HCT116 (cell line): ENCODE data around the gene MCF2L2. TPM values are rescaled to one million over a fixed set of nuclear protein-coding genes. Genes with fewer than 3 reads are reported as not detected.

ENCODE experiments used
- ATAC-seq: fragments of 200-7000 bp; cut with Tn5 transposase; 2 replicates; pipeline ENCODE4 v1.9.1; 2020; ENCODE audit warnings: mild to moderate bottlenecking, moderate library complexity
- BruUV-seq: library from RNA; stranded (reverse); fragments of 400-500 nt; replicated peaks from 2 replicates; lab custom pipeline; 2021; lab: Mats Ljungman, UMichigan
- CTCF ChIA-PET: fragments of 300-600 bp; sonication (Branson Sonifier 250); formaldehyde crosslinking; loops from one replicate; lab custom pipeline; 2021; ENCODE audit warnings: antibody characterized with exemption; lab: Charles Lee
- POLR2A ChIA-PET: fragments of 300-600, 350-600 bp; sonication (Branson Sonifier 250); formaldehyde crosslinking; loops from one replicate; lab custom pipeline; 2021; ENCODE audit warnings: antibody characterized with exemption; lab: Charles Lee
- RAD21 ChIA-PET, 2 experiments: fragments of 300-600 bp; sonication (Branson Sonifier 250); formaldehyde crosslinking; loops; one replicate each; lab custom pipeline; 2023; ENCODE audit warnings: low total read pairs in 2 of 2; ENCODE audit not compliant: uncharacterized antibody in 2 of 2, unreplicated experiment in 2 of 2, low non-redundant PET in 1 of 2; lab: Charles Lee
- DNase-seq: peaks from one replicate; pipeline ENCODE4 v3.0.0-alpha.2; 2010; ENCODE audit warnings: low read depth, low spot score
- H2AFZ ChIP-seq: fragments of 200-600 bp; shearing (Covaris generic), sonication (generic); 2 replicates; pipeline ENCODE4 v1.6.1; 2017; ENCODE audit warnings: low read depth, mixed run types, mixed read lengths, antibody characterized with exemption, low read length; ENCODE audit not compliant: poor library complexity, severe bottlenecking
- H3K27ac ChIP-seq: 2 replicates; pipeline ENCODE4 v1.5.1; 2012; ENCODE audit warnings: low read depth, low read length
- H3K27me3 ChIP-seq: fragments of 200-600 bp; sonication (generic); 2 replicates; pipeline ENCODE4 v1.6.1; 2016; ENCODE audit warnings: mixed run types, low read length, mixed read lengths; ENCODE audit not compliant: insufficient read depth
- H3K36me3 ChIP-seq, 2 experiments: fragments of 200-500 bp in 1 of 2; fragments of 200-600 bp in 1 of 2; sonication (Bioruptor generic) in 1 of 2; sonication (generic) in 1 of 2; 2 replicates each; pipeline versions ENCODE4 v1.5.1 to v1.6.1; 2014 to 2016; ENCODE audit warnings: low read length in 2 of 2, inconsistent platforms in 1 of 2, mixed read lengths in 1 of 2, mixed run types in 1 of 2; ENCODE audit not compliant: insufficient read depth in 2 of 2, control insufficient read depth in 1 of 2
- H3K4me1 ChIP-seq, 2 experiments: fragments of 200-600 bp in 1 of 2; sonication (generic) in 1 of 2; 2 replicates each; pipeline versions ENCODE4 v1.5.1 to v1.6.1; 2012 to 2017; ENCODE audit warnings: low read length in 2 of 2, inconsistent platforms in 1 of 2, mild to moderate bottlenecking in 1 of 2, mixed read lengths in 1 of 2, mixed run types in 1 of 2, moderate library complexity in 1 of 2; ENCODE audit not compliant: insufficient read depth in 2 of 2, control insufficient read depth in 1 of 2
- H3K4me2 ChIP-seq: fragments of 200-600 bp; sonication (generic); 2 replicates; pipeline ENCODE4 v1.6.1; 2017; ENCODE audit warnings: mixed run types, low read length, mixed read lengths
- H3K4me3 ChIP-seq, 2 experiments: fragments of 200-600 bp in 1 of 2; sonication (generic) in 1 of 2; replicated peaks in 1 of 2; 2 replicates each; pipeline ENCODE4 v1.5.1; 2011 to 2016; ENCODE audit warnings: low read length in 2 of 2, control low read depth in 1 of 2, low read depth in 1 of 2, mild to moderate bottlenecking in 1 of 2, mixed read lengths in 1 of 2, mixed run types in 1 of 2
- H3K79me2 ChIP-seq: fragments of 200-600 bp; sonication (generic); 2 replicates; pipeline ENCODE4 v1.6.1; 2017; ENCODE audit warnings: mild to moderate bottlenecking, mixed run types, low read length, moderate library complexity, mixed read lengths; ENCODE audit not compliant: insufficient read depth
- H3K9ac ChIP-seq: fragments of 200-600 bp; sonication (generic); 2 replicates; pipeline ENCODE4 v1.6.1; 2016; ENCODE audit warnings: low read length, mixed read lengths
- H3K9me2 ChIP-seq: fragments of 200-600 bp; sonication (generic), shearing (Covaris generic); 2 replicates; pipeline ENCODE4 v1.6.1; 2017; ENCODE audit warnings: mixed run types, mild to moderate bottlenecking, moderate library complexity; ENCODE audit not compliant: insufficient read depth
- H3K9me3 ChIP-seq, 2 experiments: fragments of 200-500 bp in 1 of 2; fragments of 200-600 bp in 1 of 2; sonication (Bioruptor generic) in 1 of 2; sonication (generic) in 1 of 2; 2 replicates each; pipeline ENCODE4 v1.6.1; 2014 to 2017; ENCODE audit warnings: low read length in 2 of 2, mixed read lengths in 2 of 2, inconsistent platforms in 1 of 2, low read depth in 1 of 2, mild to moderate bottlenecking in 1 of 2, mixed run types in 1 of 2, moderate library complexity in 1 of 2; ENCODE audit not compliant: control insufficient read depth in 1 of 2, insufficient read depth in 1 of 2
- H4K20me1 ChIP-seq: fragments of 200-600 bp; sonication (generic), shearing (Covaris generic); 2 replicates; pipeline ENCODE4 v1.6.1; 2017; ENCODE audit warnings: mixed run types, mild to moderate bottlenecking, moderate library complexity; ENCODE audit not compliant: insufficient read depth
- ATF3 ChIP-seq: IDR thresholded peaks from 2 replicates; pipeline ENCODE4 v1.6.1; 2012
- FOSL1 ChIP-seq: IDR thresholded peaks from 2 replicates; pipeline ENCODE4 v1.6.1; 2012; ENCODE audit warnings: low read depth
- JUND ChIP-seq: IDR thresholded peaks from 2 replicates; pipeline ENCODE4 v1.6.1; 2012
- MAX ChIP-seq: IDR thresholded peaks from 2 replicates; pipeline ENCODE4 v1.6.1; 2012
- REST ChIP-seq: IDR thresholded peaks from 2 replicates; pipeline ENCODE4 v1.6.1; 2012; ENCODE audit warnings: low read depth
- TCF7L2 ChIP-seq: IDR thresholded peaks from 2 replicates; pipeline ENCODE4 v1.7.0; 2011; ENCODE audit warnings: borderline replicate concordance, inconsistent platforms; ENCODE audit not compliant: insufficient read depth, insufficient read length; ENCODE audit errors: extremely low read depth
- ZBTB33 ChIP-seq: IDR thresholded peaks from 2 replicates; pipeline ENCODE4 v1.6.1; 2011; ENCODE audit warnings: mild to moderate bottlenecking, low read length, moderate library complexity; ENCODE audit not compliant: insufficient replicate concordance; ENCODE audit errors: extremely low read depth
- intact Hi-C: fragments of 100-400 bp; cut with micrococcal nuclease; formaldehyde crosslinking; loops from 2 replicates; pipeline ENCODE4 v1.10.0; 2022
- total RNA-seq: library from RNA; stranded (reverse); gene quantifications from one replicate; pipeline ENCODE4 v1.2.1, GENCODE V29; 2021; ENCODE audit not compliant: unreplicated experiment

MCF2L2 gene
- total RNA-seq, 1 experiment from 2014 or later = 1.5 TPM

GRCh38 chr3:183357564-183358079 lies 70.8 kb downstream of the MCF2L2 start:
- ATAC-seq = no peak
- ChIA-PET CTCF (no interaction called here), POLR2A (no interaction called here), RAD21 (no interaction called here)
- H2AFZ ChIP-seq = no peak overlapping the region
- no peak for TF ChIP-seq REST
- TF ChIP-seq JUND = no peak
- no peak for TF ChIP-seq TCF7L2
- TF ChIP-seq ZBTB33 = no peak
- TF ChIP-seq FOSL1 = no peak
- TF ChIP-seq ATF3 = no peak
- no peak for TF ChIP-seq MAX
- intact Hi-C loops = no loop called here
- no TSS peak for BruUV-seq
- no peaks in the 10 kb centered on the region for H3K4me1 ChIP-seq
- no peak overlapping the region for H3K4me3 ChIP-seq
- H3K27me3 ChIP-seq = no peaks in the 10 kb centered on the region
- no peaks in the 10 kb centered on the region for H3K36me3 ChIP-seq
- no peaks in the 10 kb centered on the region for H4K20me1 ChIP-seq
- no peak overlapping the region for H3K27ac ChIP-seq
- no peaks in the 10 kb centered on the region for H3K79me2 ChIP-seq
- no peaks in the 10 kb centered on the region for H3K9me2 ChIP-seq
- no peaks in the 10 kb centered on the region for H3K9me3 ChIP-seq
- H3K9ac ChIP-seq = no peak overlapping the region
- H3K4me2 ChIP-seq = no peak overlapping the region
- no peak for DNase-seq
